Renal cortex interstitium (tissue), 11 donors: ENCODE results near the gene RYR1. TPM values are rescaled to one million over a fixed set of nuclear protein-coding genes. Genes with fewer than 3 reads are reported as not detected.
"Not testable (repeated sequence)": the region's sequence is repeated elsewhere in the genome, so short reads cannot be mapped to it uniquely, and the experiment has no call there.

ENCODE experiments used
- DNase-seq, 11 donors: peaks; one replicate each; pipeline ENCODE4 v3.0.0-alpha.2; 2013; ENCODE audit warnings: low read depth in 9 of 11, low spot score in 4 of 11; ENCODE audit errors: extremely low read depth in 1 of 11
- polyA plus RNA-seq, 3 donors: library from polyadenylated mRNA; unstranded; fragments of 120-200 nt; gene quantifications; one replicate each; pipeline ENCODE4 v1.2.1, GENCODE V29; 2013; ENCODE audit not compliant: insufficient read length in 3 of 3

The RYR1 gene
- polyA plus RNA-seq, 3 donors: 4.4 to 7.1 (median 5.3) TPM

DNA sequence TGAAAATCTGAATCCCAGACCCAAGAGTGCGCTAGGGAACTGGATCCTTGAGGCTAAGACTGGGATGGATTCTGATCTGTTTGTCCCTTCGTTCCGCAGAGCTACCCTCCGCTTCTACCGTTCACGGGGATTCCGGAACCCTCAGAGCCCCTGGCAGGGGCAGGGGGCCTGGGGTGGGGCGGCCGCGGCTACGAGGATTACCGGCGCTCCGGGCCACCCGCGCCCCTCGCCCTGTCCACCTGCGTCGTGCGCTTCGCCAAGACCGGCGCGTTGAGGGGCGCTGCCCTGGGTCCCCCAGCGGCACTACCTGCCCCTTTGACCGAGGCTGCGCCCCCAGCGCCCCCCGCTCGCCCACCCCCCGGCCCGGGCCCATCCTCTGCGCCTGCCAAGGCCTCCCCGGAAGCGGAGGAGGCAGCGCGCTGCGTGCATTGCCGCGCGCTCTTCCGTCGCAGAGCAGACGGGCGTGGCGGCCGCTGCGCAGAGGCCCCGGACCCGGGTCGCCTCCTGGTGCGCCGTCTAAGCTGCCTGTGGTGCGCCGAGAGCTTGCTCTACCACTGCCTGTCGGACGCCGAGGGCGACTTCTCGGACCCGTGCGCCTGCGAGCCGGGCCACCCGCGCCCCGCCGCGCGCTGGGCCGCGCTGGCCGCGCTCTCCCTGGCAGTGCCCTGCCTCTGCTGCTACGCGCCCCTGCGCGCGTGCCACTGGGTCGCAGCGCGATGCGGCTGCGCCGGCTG is 37.9 kb upstream of the RYR1 start:
- DNase-seq: no peak

- no peak for DNase-seq
Measured at GRCh38 chr19:38399081-38399480, 34.4 kb upstream of the RYR1 start.

DNA sequence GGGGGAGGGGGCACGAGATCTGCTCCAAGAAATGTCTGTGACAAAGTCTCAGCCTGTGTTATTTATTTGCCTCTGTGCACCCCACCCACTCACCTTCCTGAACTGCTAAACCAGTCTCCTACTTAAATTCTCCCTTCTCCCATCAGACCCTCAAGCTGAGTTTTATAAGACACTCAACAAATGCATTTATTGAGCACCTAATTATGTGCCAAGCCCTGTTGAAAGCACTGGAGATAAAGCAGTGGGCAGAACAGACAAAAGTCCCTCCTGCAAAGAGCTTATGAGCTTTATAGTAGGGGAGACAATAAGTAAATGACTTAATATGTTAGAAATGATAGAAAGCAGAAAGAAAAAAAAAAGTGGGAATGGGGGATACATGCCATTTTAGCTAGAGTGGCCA is 34.0 kb upstream of the RYR1 start:
- DNase-seq: no peak

DNA sequence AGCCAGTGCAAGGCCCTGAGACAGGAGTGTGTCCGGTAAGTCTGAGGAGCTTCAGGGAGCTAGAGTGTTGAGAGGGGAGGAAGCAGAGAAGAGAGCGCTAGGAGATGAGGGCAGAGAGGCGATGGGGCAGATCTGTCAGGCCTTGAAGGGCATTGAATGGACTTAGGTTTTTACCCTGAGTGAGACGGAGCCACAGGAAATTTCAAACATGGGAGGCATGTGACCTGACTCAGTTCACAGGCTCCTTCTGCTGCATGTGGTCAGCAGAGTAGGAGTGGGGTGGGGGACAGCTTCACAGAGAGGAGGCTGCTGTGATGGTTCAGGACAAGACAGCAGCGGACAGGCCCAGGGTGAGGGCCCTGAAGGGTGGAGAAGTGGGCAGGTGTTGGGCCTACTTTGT is 33.1 kb upstream of the RYR1 start:
- DNase-seq: no peak

GRCh38 chr19:38401148-38401547 is 32.3 kb upstream of the RYR1 start:
- no peak for DNase-seq

DNA sequence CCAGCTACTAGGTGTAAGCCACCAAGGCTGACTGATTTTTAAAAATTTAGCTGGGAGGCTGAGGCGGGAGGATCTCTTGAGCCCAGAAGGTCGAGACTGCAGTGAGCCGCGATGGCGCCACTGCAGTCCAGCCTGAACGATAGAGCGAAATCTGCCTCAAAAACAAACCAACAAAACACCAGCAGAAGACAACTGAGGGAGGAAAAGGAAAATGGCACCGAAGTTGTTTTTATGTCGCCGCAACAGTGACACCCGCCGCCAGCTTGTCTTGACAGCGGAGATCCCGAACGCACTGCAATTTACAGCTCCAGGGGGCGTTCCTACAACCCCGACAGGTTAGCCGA is 30.9 kb upstream of the RYR1 start:
- DNase-seq: no peak

DNA sequence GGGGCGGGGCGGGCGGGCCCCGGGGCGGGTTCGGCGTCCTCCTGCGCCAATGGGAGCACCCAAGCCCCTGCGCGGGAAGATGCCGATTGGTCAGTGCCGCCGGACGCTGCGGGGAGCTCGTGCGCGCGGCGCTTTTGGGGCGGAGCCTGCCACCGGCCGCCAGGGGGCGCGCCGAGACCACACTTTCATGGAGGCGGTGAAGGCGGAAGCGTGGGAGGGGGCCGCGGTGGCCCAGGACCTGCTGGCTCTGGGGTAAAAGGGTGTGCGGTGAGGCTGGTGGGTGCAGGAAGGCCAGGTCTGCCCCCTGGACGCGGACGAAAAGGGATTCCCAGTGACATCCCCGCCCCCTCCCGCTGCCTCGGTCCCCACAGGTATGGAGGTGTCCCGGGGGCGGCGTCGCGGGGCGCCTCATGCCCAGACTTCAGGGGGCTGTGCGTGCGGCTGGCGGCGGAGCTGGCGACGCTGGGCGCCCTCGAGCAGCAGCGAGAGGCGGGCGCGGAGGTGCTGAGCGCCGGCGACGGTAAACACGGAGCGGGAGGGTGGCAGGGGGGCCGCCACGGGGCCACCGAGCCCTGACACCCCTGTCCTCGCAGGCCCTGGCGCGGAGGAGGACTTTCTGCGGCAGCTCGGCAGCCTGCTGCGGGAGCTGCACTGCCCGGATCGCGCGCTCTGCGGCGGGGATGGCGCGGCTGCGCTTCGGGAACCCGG is 30.4 kb upstream of the RYR1 start, which contains the start of gene FAM98C:
Gene FAM98C, plus strand, starts transcription at position 127 of the 708 bp plus-strand sequence. Its CDS starts 61 bp downstream, at position 188.
- DNase-seq: peak; percentile 88 to 97 (median 95)

- no peak for DNase-seq
Measured at GRCh38 chr19:38404858-38405257, 28.6 kb upstream of the RYR1 start.

GRCh38 chr19:38405276-38405675 is 28.2 kb upstream of the RYR1 start:
- DNase-seq: no peak

DNA sequence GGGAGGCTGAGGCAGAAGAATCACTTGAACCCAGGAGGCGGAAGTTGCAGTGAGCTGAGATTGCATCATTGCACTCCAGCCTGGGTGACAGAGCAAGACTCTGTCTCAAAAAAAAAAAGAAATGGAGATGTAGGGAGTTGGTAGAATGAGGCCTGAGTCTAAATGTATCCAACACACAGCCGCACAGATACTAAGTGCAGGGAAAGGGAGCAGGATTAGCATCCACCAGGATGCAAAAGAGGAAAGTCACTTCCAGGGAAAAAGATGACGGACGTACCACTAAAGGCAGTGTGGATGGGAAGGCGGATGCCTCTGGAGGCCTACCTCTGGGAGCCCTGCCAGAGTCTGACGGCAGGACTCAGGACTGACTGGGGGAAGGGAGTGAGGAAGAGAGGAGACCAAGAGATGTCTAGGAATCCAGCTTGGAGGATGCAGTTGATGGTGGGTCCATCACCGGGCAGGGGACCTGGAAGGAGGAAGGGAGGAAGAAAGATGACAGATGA is 23.8 kb upstream of the RYR1 start:
- no peak for DNase-seq

GRCh38 chr19:38410407-38410806 is 23.1 kb upstream of the RYR1 start:
- not testable (repeated sequence) for DNase-seq

DNA sequence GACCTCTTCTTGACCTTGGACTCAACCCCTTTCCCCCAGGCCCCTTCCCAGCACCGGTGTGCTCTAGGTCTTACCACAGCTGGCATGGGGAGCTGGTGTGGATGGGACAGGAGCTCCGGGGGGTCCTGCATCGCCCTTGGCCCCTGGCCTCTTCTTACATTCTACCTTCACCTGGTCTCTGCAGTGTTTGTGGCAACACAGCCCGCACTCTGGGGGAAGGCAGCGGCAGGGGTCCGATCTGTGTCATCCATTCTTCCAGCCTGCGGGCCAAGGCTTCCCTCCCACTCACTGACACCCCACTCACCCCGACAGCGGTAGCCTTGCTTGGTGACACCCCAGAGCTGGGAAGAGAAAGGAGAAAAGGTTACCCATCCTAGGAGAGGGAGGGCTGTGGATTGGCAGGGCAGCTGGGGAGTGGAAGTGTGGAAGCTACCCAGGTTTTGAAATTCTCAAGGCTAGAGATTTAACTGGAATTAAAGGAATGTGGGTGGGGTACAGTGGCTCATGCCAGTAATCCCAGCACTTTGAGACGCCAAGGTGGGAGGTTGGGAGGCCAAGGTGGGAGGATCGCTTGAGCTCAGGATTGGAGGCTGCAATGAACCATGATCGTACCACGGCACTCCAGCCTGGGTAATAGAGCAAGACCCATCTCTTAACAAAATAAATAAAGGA is 22.3 kb upstream of the RYR1 start:
- no peak for DNase-seq

GRCh38 chr19:38411898-38412297 is 21.6 kb upstream of the RYR1 start:
- DNase-seq: not testable (repeated sequence)

DNA sequence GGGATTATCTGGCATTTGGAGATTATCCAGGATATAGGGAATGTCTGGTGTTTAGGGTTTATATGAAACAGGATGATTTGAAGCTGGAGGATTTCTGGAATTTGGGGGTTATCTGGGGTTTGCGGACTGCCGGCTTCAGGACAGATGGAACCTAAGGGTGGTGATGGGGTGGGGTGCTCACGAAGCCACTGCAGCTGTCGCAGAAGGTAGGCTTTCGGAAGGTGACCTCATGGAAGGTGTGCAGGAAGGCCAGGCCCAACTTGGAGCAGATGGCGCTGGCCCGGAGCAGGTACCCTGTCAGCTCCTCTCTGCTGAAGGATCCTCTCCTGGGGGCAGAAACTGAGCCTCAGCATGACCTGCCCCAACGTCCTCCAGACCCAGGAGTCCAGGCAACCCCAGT is 21.0 kb upstream of the RYR1 start:
- no peak for DNase-seq

- DNase-seq: no peak
Measured at GRCh38 chr19:38412961-38413360, 20.5 kb upstream of the RYR1 start.

DNA sequence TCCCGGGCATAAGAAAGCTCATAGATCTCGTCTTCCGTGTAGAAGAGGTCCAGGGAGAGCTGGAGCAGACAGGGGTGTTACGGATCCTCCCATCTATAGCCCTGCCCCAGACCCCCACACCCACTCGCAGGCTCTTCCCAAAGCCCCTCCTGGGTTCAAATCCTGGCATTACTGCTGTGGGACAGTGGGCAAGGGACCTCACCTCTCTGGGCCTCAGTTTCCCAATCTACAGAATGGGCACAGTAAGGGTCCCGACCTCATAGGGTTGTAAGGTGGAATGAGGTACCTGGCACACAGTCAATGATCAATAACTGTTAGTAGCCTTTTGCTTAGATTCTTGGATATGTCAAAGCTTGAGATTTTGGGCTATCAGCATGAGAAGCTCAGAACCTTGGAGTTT is 20.1 kb upstream of the RYR1 start:
- no peak for DNase-seq

- no peak for DNase-seq
Measured at GRCh38 chr19:38417146-38417543, 16.3 kb upstream of the RYR1 start.

DNA sequence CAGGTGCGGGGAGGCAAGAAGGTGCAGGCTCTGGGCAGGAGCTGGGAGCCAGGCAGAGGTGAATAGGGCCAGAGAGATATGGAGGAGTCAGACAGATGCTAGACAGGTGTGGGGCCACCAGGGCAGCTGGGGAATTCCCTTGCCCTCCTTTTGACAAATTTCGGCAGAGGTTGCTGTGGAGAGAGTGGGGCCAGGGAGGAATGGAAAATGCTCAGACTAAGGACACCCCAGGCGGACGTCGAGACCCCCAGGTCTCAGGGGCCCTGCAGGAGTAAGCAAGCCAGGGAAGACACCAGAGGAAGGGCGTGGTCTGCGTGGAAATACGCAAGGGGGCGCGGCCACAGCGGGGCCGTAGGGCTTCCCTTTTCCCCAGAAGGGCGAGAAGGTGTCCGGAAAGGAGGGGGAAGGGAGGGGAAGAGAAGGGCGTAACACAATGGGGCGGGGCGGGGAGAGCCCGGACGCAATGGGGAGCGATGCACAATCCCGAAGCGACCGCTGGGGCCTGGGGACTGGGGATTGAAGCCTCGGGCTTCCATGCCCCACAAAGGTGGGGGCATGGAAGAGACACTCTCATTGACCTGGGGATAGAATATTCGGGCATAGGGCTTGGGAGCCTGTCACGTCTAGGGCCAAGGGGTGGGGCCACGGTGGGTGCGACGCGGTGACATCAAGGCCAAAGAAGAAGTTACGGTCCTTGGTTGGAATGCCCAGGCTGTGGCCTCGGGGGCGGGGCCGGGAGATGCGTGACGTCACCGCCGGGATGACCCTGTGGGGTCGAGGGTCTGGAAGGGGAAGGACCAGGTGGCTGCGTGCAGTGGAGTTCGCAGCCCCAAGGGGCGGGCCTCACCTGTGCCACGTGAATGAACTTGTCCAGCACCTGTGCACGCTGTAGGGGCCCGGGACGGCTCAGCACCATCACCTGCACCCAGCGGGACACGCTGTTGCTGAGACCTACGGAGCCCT is 15.7 kb upstream of the RYR1 start:
- DNase-seq: peak in 1 of 11 donors; percentile 29

GRCh38 chr19:38420935-38421334 is 12.6 kb upstream of the RYR1 start:
- no peak for DNase-seq
